ENCODE results near the gene JAKMIP1. TPM values are rescaled to one million over a fixed set of nuclear protein-coding genes. Genes with fewer than 3 reads are reported as not detected.

The JAKMIP1 gene
- total and polyA plus RNA-seq, 9 donors, result 0.33 to 1.00 (median 0.56) TPM; not detected in 1

- Histone ChIP-seq H3K36me3 (no peaks in the 10 kb centered on the region), H3K27me3 (no peaks in the 10 kb centered on the region), H3K9me3 (no peaks in the 10 kb centered on the region), H3K4me3 (no peak overlapping the region), H3K27ac (no peak overlapping the region), H3K4me1 (ENCODE audit: insufficient read depth) (no peaks in the 10 kb centered on the region)
- no peak for TF ChIP-seq EP300 (IDR thresholded peaks at IDR 0.05)
- no peak for TF ChIP-seq POLR2A (IDR thresholded peaks at IDR 0.05)
- no peak for TF ChIP-seq CTCF (IDR thresholded peaks at IDR 0.05)
- intact Hi-C loops (cut with DNase I), result no loop called here
- WGBS, 3 donors, result 44 to 63% (median 53%) methylated on average over 20 of the region's 20 CpGs
- DNase-seq, result no peak
These were observed 175.9 kb downstream of the JAKMIP1 start for GRCh38 chr4:6024313-6024960.

- TF ChIP-seq POLR2A (IDR thresholded peaks at IDR 0.05) (no peak), CTCF (IDR thresholded peaks at IDR 0.05) (no peak), EP300 (IDR thresholded peaks at IDR 0.05) (no peak)
- 51 to 77% (median 62%) methylated on average over 10 of the region's 10 CpGs for WGBS, 3 donors
- Histone ChIP-seq H3K9me3 (no peaks in the 10 kb centered on the region), H3K27ac (no peak overlapping the region), H3K36me3 (no peaks in the 10 kb centered on the region), H3K27me3 (no peaks in the 10 kb centered on the region), H3K4me1 (ENCODE audit: insufficient read depth) (no peaks in the 10 kb centered on the region), H3K4me3 (no peak overlapping the region)
- intact Hi-C loops (cut with DNase I), result no loop called here
- no peak for DNase-seq
These were observed 176.6 kb downstream of the JAKMIP1 start for GRCh38 chr4:6023731-6024130.

GRCh38 chr4:6022607-6023288, 177.6 kb downstream of the JAKMIP1 start:
- no peaks in the 10 kb centered on the region for H3K27me3 ChIP-seq
- no peak overlapping the region for H3K4me3 ChIP-seq
- 58 to 81% (median 72%) methylated on average over 17 to 30 of the region's 30 CpGs for WGBS, 3 donors
- no peaks in the 10 kb centered on the region for H3K4me1 ChIP-seq (ENCODE audit: insufficient read depth)
- H3K36me3 ChIP-seq, result no peaks in the 10 kb centered on the region
- intact Hi-C loops (cut with DNase I), result no loop called here
- DNase-seq, result no peak
- TF ChIP-seq CTCF (IDR thresholded peaks at IDR 0.05) (no peak), EP300 (IDR thresholded peaks at IDR 0.05) (no peak), POLR2A (IDR thresholded peaks at IDR 0.05) (no peak)
- H3K9me3 ChIP-seq, result no peaks in the 10 kb centered on the region
- no peak overlapping the region for H3K27ac ChIP-seq

- H3K9me3 ChIP-seq, result no peaks in the 10 kb centered on the region
- no peak for TF ChIP-seq EP300 (IDR thresholded peaks at IDR 0.05)
- no peak for TF ChIP-seq POLR2A (IDR thresholded peaks at IDR 0.05)
- TF ChIP-seq CTCF (IDR thresholded peaks at IDR 0.05), result no peak
- intact Hi-C loops (cut with DNase I), result no loop called here
- H3K4me3 ChIP-seq, result no peak overlapping the region
- H3K27me3 ChIP-seq, result no peaks in the 10 kb centered on the region
- DNase-seq, result no peak
- no peaks in the 10 kb centered on the region for H3K4me1 ChIP-seq (ENCODE audit: insufficient read depth)
- no peak overlapping the region for H3K27ac ChIP-seq
- no peaks in the 10 kb centered on the region for H3K36me3 ChIP-seq
- WGBS, 3 donors, result 82 to 89% (median 84%) methylated on average over 19 to 20 of the region's 20 CpGs
These were observed 178.3 kb downstream of the JAKMIP1 start for GRCh38 chr4:6021831-6022606.
